ENCODE results near the gene RCN1.

DNA sequence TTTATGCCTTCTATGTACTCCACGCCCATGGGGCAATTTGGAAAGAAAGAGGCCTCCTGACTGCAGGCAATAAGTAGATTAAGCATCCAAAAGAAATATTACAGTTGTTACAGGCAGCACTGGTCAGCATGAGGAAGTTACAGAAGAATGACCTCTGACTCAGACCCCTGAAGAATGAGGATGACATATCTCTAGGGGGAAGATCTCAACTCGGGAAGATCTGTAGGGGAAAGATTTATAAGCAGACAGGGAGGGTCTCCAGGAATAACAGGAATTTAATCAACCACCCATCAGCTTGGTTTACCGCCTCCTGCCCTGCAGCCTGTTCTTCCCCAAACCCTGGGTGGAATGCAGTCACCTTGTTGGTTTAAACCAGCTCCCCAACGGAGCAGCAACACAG, 58.0 kb downstream of the RCN1 start:
- TF ChIP-seq EZH2 (IDR thresholded peaks at IDR 0.05; ENCODE audit: low read length): no peak
- TF ChIP-seq CTCF (optimal IDR thresholded peaks at IDR 0.05 in 1 of 3, IDR thresholded peaks at IDR 0.05 in 1 of 3, conservative IDR thresholded peaks at IDR 0.05 in 1 of 3; ENCODE audit: extremely low read depth in 1 of 3, insufficient read depth in 2 of 3, low read length in 3 of 3): no peak

All from keratinocyte (primary cell).